ENCODE measurements around the gene DISP2.

DISP2 gene

GRCh38 chr15:40342416-40343320 is 15.4 kb upstream of the DISP2 start:
- no peak overlapping the region for H3K4me3 Mint-ChIP-seq
- ATAC-seq (replicated peaks) (no peak), DNase-seq (no peak)
- H3K27me3 Mint-ChIP-seq = no peaks in the 10 kb centered on the region
- no peak overlapping the region for H3K27ac Mint-ChIP-seq
- peaks cover 8% of the 10 kb centered on the region in 2 donors for H3K4me1 Mint-ChIP-seq (ENCODE audit: low read depth in 2 of 2)
- no peaks in the 10 kb centered on the region for H3K36me3 Mint-ChIP-seq (ENCODE audit: insufficient read depth)
- H3K9me3 Mint-ChIP-seq = no peaks in the 10 kb centered on the region

GRCh38 chr15:40343512-40343911 is 14.5 kb upstream of the DISP2 start:
- no peaks in the 10 kb centered on the region for H3K36me3 Mint-ChIP-seq (ENCODE audit: insufficient read depth)
- DNase-seq (no peak), ATAC-seq (replicated peaks) (no peak)

GRCh38 chr15:40344217-40344616 is 13.8 kb upstream of the DISP2 start:
- Mint-ChIP-seq H3K4me1 (ENCODE audit: low read depth in 2 of 2) (peaks cover 0 to 2% of the 10 kb centered on the region in 2 donors), H3K36me3 (ENCODE audit: insufficient read depth) (no peaks in the 10 kb centered on the region), H3K9me3 (no peaks in the 10 kb centered on the region), H3K27ac (no peak overlapping the region), H3K4me3 (no peak overlapping the region), H3K27me3 (no peaks in the 10 kb centered on the region)
- DNase-seq (no peak), ATAC-seq (replicated peaks) (no peak)

More at GRCh38 chr15:40343512-40343911, 14.5 kb upstream of the DISP2 start:
- no peaks in the 10 kb centered on the region for H3K27me3 Mint-ChIP-seq
- no peak overlapping the region for H3K27ac Mint-ChIP-seq
- H3K9me3 Mint-ChIP-seq = no peaks in the 10 kb centered on the region
- H3K4me3 Mint-ChIP-seq = no peak overlapping the region
- H3K4me1 Mint-ChIP-seq (ENCODE audit: low read depth in 2 of 2) = peaks cover under 1 to 4% of the 10 kb centered on the region in 2 donors

- Mint-ChIP-seq H3K4me3 (no peak overlapping the region), H3K36me3 (ENCODE audit: insufficient read depth) (no peaks in the 10 kb centered on the region), H3K9me3 (no peaks in the 10 kb centered on the region), H3K4me1 (ENCODE audit: low read depth in 2 of 2) (peaks cover 0 to 2% of the 10 kb centered on the region in 2 donors), H3K27ac (no peak overlapping the region), H3K27me3 (no peaks in the 10 kb centered on the region)
- peak; percentile 59 to 66 (median 65) for DNase-seq
- peak; percentile 92 for ATAC-seq (replicated peaks)
Observed at GRCh38 chr15:40344631-40345120, 13.3 kb upstream of the DISP2 start.

- Mint-ChIP-seq H3K4me1 (ENCODE audit: low read depth in 2 of 2) (peaks cover 0 to 2% of the 10 kb centered on the region in 2 donors), H3K27me3 (no peaks in the 10 kb centered on the region), H3K4me3 (no peak overlapping the region), H3K27ac (no peak overlapping the region), H3K36me3 (ENCODE audit: insufficient read depth) (no peaks in the 10 kb centered on the region), H3K9me3 (no peaks in the 10 kb centered on the region)
- no peak for DNase-seq
- ATAC-seq (replicated peaks) = no peak
Observed at GRCh38 chr15:40345225-40345866, 12.7 kb upstream of the DISP2 start.

GRCh38 chr15:40345867-40346578 is 12.0 kb upstream of the DISP2 start:
- no peak for ATAC-seq (replicated peaks)
- Mint-ChIP-seq H3K27ac (no peak overlapping the region), H3K9me3 (no peaks in the 10 kb centered on the region), H3K4me1 (ENCODE audit: low read depth in 2 of 2) (peaks cover 0 to 2% of the 10 kb centered on the region in 2 donors), H3K27me3 (no peaks in the 10 kb centered on the region), H3K36me3 (ENCODE audit: insufficient read depth) (no peaks in the 10 kb centered on the region), H3K4me3 (no peak overlapping the region)
- DNase-seq = no peak

GRCh38 chr15:40346579-40347558 is 11.2 kb upstream of the DISP2 start:
- Mint-ChIP-seq H3K27me3 (no peaks in the 10 kb centered on the region), H3K4me1 (ENCODE audit: low read depth in 2 of 2) (peaks cover 0 to 2% of the 10 kb centered on the region in 2 donors), H3K4me3 (no peak overlapping the region), H3K9me3 (no peaks in the 10 kb centered on the region), H3K36me3 (ENCODE audit: insufficient read depth) (no peaks in the 10 kb centered on the region), H3K27ac (no peak overlapping the region)
- no peak for ATAC-seq (replicated peaks)
- no peak for DNase-seq

- H3K4me3 Mint-ChIP-seq = no peak overlapping the region
- H3K36me3 Mint-ChIP-seq (ENCODE audit: insufficient read depth) = no peaks in the 10 kb centered on the region
- H3K4me1 Mint-ChIP-seq (ENCODE audit: low read depth in 2 of 2) = peaks cover 0 to 2% of the 10 kb centered on the region in 2 donors
- H3K27me3 Mint-ChIP-seq = no peaks in the 10 kb centered on the region
- DNase-seq = no peak
- no peaks in the 10 kb centered on the region for H3K9me3 Mint-ChIP-seq
- no peak for ATAC-seq (replicated peaks)
- no peak overlapping the region for H3K27ac Mint-ChIP-seq
Observed at GRCh38 chr15:40347559-40348473, 10.2 kb upstream of the DISP2 start.

- Mint-ChIP-seq H3K27me3 (peaks cover 0 to 1% of the 10 kb centered on the region in 2 donors), H3K27ac (peak overlapping the region in 1 of 2 donors; percentile 6), H3K36me3 (ENCODE audit: insufficient read depth) (no peaks in the 10 kb centered on the region), H3K9me3 (no peaks in the 10 kb centered on the region), H3K4me1 (ENCODE audit: low read depth in 2 of 2) (peaks cover 0 to 2% of the 10 kb centered on the region in 2 donors), H3K4me3 (no peak overlapping the region)
- no peak for DNase-seq
- no peak for ATAC-seq (replicated peaks)
Observed at GRCh38 chr15:40348474-40348870, 9.5 kb upstream of the DISP2 start.

GRCh38 chr15:40349163-40349562 is 8.9 kb upstream of the DISP2 start:
- Mint-ChIP-seq H3K27ac (no peak overlapping the region), H3K9me3 (no peaks in the 10 kb centered on the region), H3K4me3 (no peak overlapping the region), H3K27me3 (peaks cover 3 to 4% of the 10 kb centered on the region in 2 donors), H3K4me1 (ENCODE audit: low read depth in 2 of 2) (peaks cover 0 to 2% of the 10 kb centered on the region in 2 donors), H3K36me3 (ENCODE audit: insufficient read depth) (no peaks in the 10 kb centered on the region)
- ATAC-seq (replicated peaks) = no peak
- no peak for DNase-seq

GRCh38 chr15:40352281-40352901 is 5.6 kb upstream of the DISP2 start:
- peaks cover 4 to 21% of the 10 kb centered on the region in 2 donors for H3K27me3 Mint-ChIP-seq
- H3K27ac Mint-ChIP-seq = no peak overlapping the region
- no peak for ATAC-seq (replicated peaks)

More at GRCh38 chr15:40352281-40352901, 5.6 kb upstream of the DISP2 start:
- H3K9me3 Mint-ChIP-seq = no peaks in the 10 kb centered on the region
- no peaks in the 10 kb centered on the region for H3K36me3 Mint-ChIP-seq (ENCODE audit: insufficient read depth)
- no peaks in the 10 kb centered on the region for H3K4me1 Mint-ChIP-seq (ENCODE audit: low read depth in 2 of 2)
- no peak overlapping the region for H3K4me3 Mint-ChIP-seq
- no peak for DNase-seq

All from effector memory CD8-positive, alpha-beta T cell (primary cell).